Muscle layer of duodenum (tissue), 2 donors: ENCODE results near the gene IGFBP4.
"Not testable (repeated sequence)": the region's sequence is repeated elsewhere in the genome, so short reads cannot be mapped to it uniquely, and the experiment has no call there.

Source experiments
- H3K27ac ChIP-seq: one replicate; pipeline ENCODE4 v1.7.0; 2013; ENCODE audit warnings: mild to moderate bottlenecking, low read length
- H3K27me3 ChIP-seq: one replicate; pipeline ENCODE4 v1.7.0; 2013; ENCODE audit warnings: low read depth, mild to moderate bottlenecking, control low read depth, low read length
- H3K36me3 ChIP-seq, 2 donors: one replicate each; pipeline ENCODE4 v1.7.0; 2013; ENCODE audit warnings: low read length in 2 of 2, control low read depth in 1 of 2, mild to moderate bottlenecking in 1 of 2; ENCODE audit not compliant: insufficient read depth in 2 of 2, control insufficient read depth in 1 of 2
- H3K4me1 ChIP-seq, 2 donors: one replicate each; pipeline ENCODE4 v1.7.0; 2013; ENCODE audit warnings: low read length in 2 of 2, mild to moderate bottlenecking in 2 of 2, control low read depth in 1 of 2, moderate library complexity in 1 of 2; ENCODE audit not compliant: insufficient read depth in 2 of 2, control insufficient read depth in 1 of 2
- H3K4me3 ChIP-seq, 2 donors: one replicate each; pipeline ENCODE4 v1.7.0; 2013; ENCODE audit warnings: low read length in 2 of 2, low read depth in 1 of 2, mild to moderate bottlenecking in 1 of 2
- H3K9me3 ChIP-seq, 2 donors: one replicate each; pipeline ENCODE4 v1.7.0; 2013; ENCODE audit warnings: low read length in 2 of 2, control low read depth in 1 of 2, mild to moderate bottlenecking in 1 of 2; ENCODE audit not compliant: control insufficient read depth in 1 of 2
- donor health status: healthy.

Gene IGFBP4

GRCh38 chr17:40443196-40443987, at the start of gene IGFBP4:
TSS of gene IGFBP4 (plus strand) at chr17:40443450. CDS start at chr17:40443736, 286 bp downstream.
- Histone ChIP-seq H3K9me3 (no peaks in the 10 kb centered on the region), H3K4me1 (peaks cover 10 to 40% of the 10 kb centered on the region in 2 donors), H3K27ac (peak within 1 kb of the TSS; percentile 92), H3K4me3 (peak within 1 kb of the TSS; percentile 93 to 99), H3K27me3 (no peaks in the 10 kb centered on the region), H3K36me3 (peaks cover 0 to 4% of the 10 kb centered on the region in 2 donors)

GRCh38 chr17:40399185-40399584, 44.1 kb upstream of the IGFBP4 start:
- Histone ChIP-seq H3K36me3 (no peaks in the 10 kb centered on the region), H3K9me3 (no peaks in the 10 kb centered on the region), H3K4me1 (no peaks in the 10 kb centered on the region), H3K27ac (no peak overlapping the region), H3K27me3 (no peaks in the 10 kb centered on the region), H3K4me3 (no peak overlapping the region)

GRCh38 chr17:40402668-40403067, 40.6 kb upstream of the IGFBP4 start:
- Histone ChIP-seq H3K27me3 (no peaks in the 10 kb centered on the region), H3K27ac (no peak overlapping the region), H3K36me3 (no peaks in the 10 kb centered on the region), H3K4me1 (no peaks in the 10 kb centered on the region), H3K9me3 (no peaks in the 10 kb centered on the region), H3K4me3 (no peak overlapping the region)

- Histone ChIP-seq H3K4me1 (no peaks in the 10 kb centered on the region), H3K9me3 (no peaks in the 10 kb centered on the region), H3K27me3 (no peaks in the 10 kb centered on the region), H3K27ac (no peak overlapping the region), H3K4me3 (no peak overlapping the region), H3K36me3 (no peaks in the 10 kb centered on the region)
These were observed 39.2 kb upstream of the IGFBP4 start for GRCh38 chr17:40404003-40404402.

GRCh38 chr17:40407460-40407859, 35.8 kb upstream of the IGFBP4 start:
- H3K36me3 ChIP-seq = no peaks in the 10 kb centered on the region
- no peak overlapping the region for H3K4me3 ChIP-seq
- no peaks in the 10 kb centered on the region for H3K9me3 ChIP-seq
- H3K27ac ChIP-seq = no peak overlapping the region
- H3K27me3 ChIP-seq = no peaks in the 10 kb centered on the region
- H3K4me1 ChIP-seq = no peaks in the 10 kb centered on the region

GRCh38 chr17:40409540-40409939, 33.7 kb upstream of the IGFBP4 start:
- H3K27me3 ChIP-seq, H3K36me3 ChIP-seq, H3K27ac ChIP-seq, H3K4me1 ChIP-seq, H3K4me3 ChIP-seq, H3K9me3 ChIP-seq: not testable (repeated sequence)

- H3K27ac ChIP-seq = no peak overlapping the region
- H3K36me3 ChIP-seq = no peaks in the 10 kb centered on the region
- no peak overlapping the region for H3K4me3 ChIP-seq
- no peaks in the 10 kb centered on the region for H3K9me3 ChIP-seq
- no peaks in the 10 kb centered on the region for H3K27me3 ChIP-seq
- no peaks in the 10 kb centered on the region for H3K4me1 ChIP-seq
These were observed 33.2 kb upstream of the IGFBP4 start for GRCh38 chr17:40410082-40410481.

- Histone ChIP-seq H3K27me3 (no peaks in the 10 kb centered on the region), H3K4me1 (no peaks in the 10 kb centered on the region), H3K27ac (no peak overlapping the region), H3K36me3 (no peaks in the 10 kb centered on the region), H3K9me3 (no peaks in the 10 kb centered on the region), H3K4me3 (no peak overlapping the region)
These were observed 31.4 kb upstream of the IGFBP4 start for GRCh38 chr17:40411821-40412220.

- Histone ChIP-seq H3K4me3 (no peak overlapping the region), H3K36me3 (no peaks in the 10 kb centered on the region), H3K4me1 (peaks cover 0 to 6% of the 10 kb centered on the region in 2 donors), H3K9me3 (no peaks in the 10 kb centered on the region), H3K27me3 (no peaks in the 10 kb centered on the region), H3K27ac (no peak overlapping the region)
These were observed 30.4 kb upstream of the IGFBP4 start for GRCh38 chr17:40412880-40413279.

GRCh38 chr17:40414312-40414711, 28.9 kb upstream of the IGFBP4 start:
- not testable (repeated sequence) for H3K4me1 ChIP-seq, H3K4me3 ChIP-seq, H3K9me3 ChIP-seq, H3K36me3 ChIP-seq, H3K27me3 ChIP-seq, H3K27ac ChIP-seq

GRCh38 chr17:40415390-40415789, 27.9 kb upstream of the IGFBP4 start:
- H3K27me3 ChIP-seq = no peaks in the 10 kb centered on the region
- H3K4me1 ChIP-seq = peaks cover 0 to 6% of the 10 kb centered on the region in 2 donors
- no peaks in the 10 kb centered on the region for H3K36me3 ChIP-seq
- no peak overlapping the region for H3K4me3 ChIP-seq
- H3K9me3 ChIP-seq = no peaks in the 10 kb centered on the region
- no peak overlapping the region for H3K27ac ChIP-seq

- Histone ChIP-seq H3K27me3 (no peaks in the 10 kb centered on the region), H3K27ac (peak overlapping the region; percentile 36), H3K4me3 (peak overlapping the region in 1 of 2 donors; percentile 81), H3K9me3 (no peaks in the 10 kb centered on the region), H3K4me1 (peaks cover 0 to 6% of the 10 kb centered on the region in 2 donors), H3K36me3 (no peaks in the 10 kb centered on the region)
These were observed 26.6 kb upstream of the IGFBP4 start for GRCh38 chr17:40416671-40417070.
